GM19023 (cell line): ENCODE measurements around the gene KIFC3.
"Not testable (repeated sequence)": the region's sequence is repeated elsewhere in the genome, so short reads cannot be mapped to it uniquely, and the experiment has no call there.

Experiments used
- ATAC-seq: cut with Tn5 transposase; IDR thresholded peaks from one replicate; pipeline ENCODE4 v1.9.1; 2021; ENCODE audit warnings: mild to moderate bottlenecking, moderate library complexity; ENCODE audit not compliant: unreplicated experiment

Gene KIFC3

GRCh38 chr16:57726433-57726947 is 75.8 kb downstream of the KIFC3 start:
- no peak for ATAC-seq

GRCh38 chr16:57725976-57726375 is 76.3 kb downstream of the KIFC3 start:
- no peak for ATAC-seq

GRCh38 chr16:57725554-57725953 is 76.7 kb downstream of the KIFC3 start:
- ATAC-seq, result no peak

GRCh38 chr16:57725151-57725550 is 77.1 kb downstream of the KIFC3 start:
- ATAC-seq, result no peak

GRCh38 chr16:57724531-57724930 is 77.8 kb downstream of the KIFC3 start:
- ATAC-seq, result no peak

GRCh38 chr16:57723170-57723569 is 79.1 kb downstream of the KIFC3 start:
- no peak for ATAC-seq

GRCh38 chr16:57722651-57723050 is 79.6 kb downstream of the KIFC3 start:
- ATAC-seq, result no peak

GRCh38 chr16:57722210-57722499 is 80.1 kb downstream of the KIFC3 start:
- no peak for ATAC-seq

- ATAC-seq, result no peak
These were observed 80.7 kb downstream of the KIFC3 start for GRCh38 chr16:57721356-57722209.

- no peak for ATAC-seq
These were observed 82.1 kb downstream of the KIFC3 start for GRCh38 chr16:57720142-57720575.

- ATAC-seq, result no peak
These were observed 88.2 kb downstream of the KIFC3 start for GRCh38 chr16:57714047-57714446.

- no peak for ATAC-seq
These were observed 88.7 kb downstream of the KIFC3 start for GRCh38 chr16:57713596-57713995.

- not testable (repeated sequence) for ATAC-seq
These were observed 89.7 kb downstream of the KIFC3 start for GRCh38 chr16:57712569-57712968.

- ATAC-seq, result no peak
These were observed 90.3 kb downstream of the KIFC3 start for GRCh38 chr16:57711993-57712392.

GRCh38 chr16:57711346-57711745 is 90.9 kb downstream of the KIFC3 start:
- ATAC-seq, result no peak

- ATAC-seq, result no peak
These were observed 92.6 kb downstream of the KIFC3 start for GRCh38 chr16:57709663-57710062.
